22Rv1 (cell line): ENCODE data around the gene PACRG.

Experiments
- H3K27ac ChIP-seq: fragments of 450-650 bp; 2 replicates; pipeline ENCODE4 v1.5.1; 2017
- ZFX ChIP-seq: fragments of 450-650 bp; IDR thresholded peaks from 2 replicates; pipeline ENCODE4 v1.6.1; 2017; ENCODE audit warnings: antibody characterized with exemption, borderline replicate concordance
- TF ChIP-seq, protein P1 (sequence below): fragments of 450-650 bp; IDR thresholded peaks from 2 replicates; pipeline ENCODE4 v1.5.1; 2017; ENCODE audit warnings: mild to moderate bottlenecking

The PACRG gene

DNA sequence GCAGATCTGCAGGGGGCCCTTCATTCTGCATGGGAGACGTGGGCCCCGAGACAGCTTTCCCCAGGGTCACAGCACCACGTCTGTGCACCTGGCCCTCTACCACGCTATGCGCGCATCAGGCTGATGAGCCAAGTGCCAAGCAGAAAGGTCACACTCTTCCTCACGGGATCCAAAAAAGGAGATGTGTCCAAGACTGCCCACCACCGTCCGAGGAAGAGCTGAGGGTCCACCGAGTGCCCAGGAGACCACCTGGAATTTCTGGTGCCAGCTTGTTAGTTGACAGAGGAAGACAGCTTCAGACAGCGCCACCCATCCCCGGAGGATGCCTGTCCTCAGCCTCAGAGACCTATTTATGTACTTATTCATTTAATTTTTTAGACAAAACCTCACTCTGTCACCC, 609.2 kb downstream of the PACRG start:
- H3K27ac ChIP-seq: no peak overlapping the region
- TF ChIP-seq, protein P1, sequence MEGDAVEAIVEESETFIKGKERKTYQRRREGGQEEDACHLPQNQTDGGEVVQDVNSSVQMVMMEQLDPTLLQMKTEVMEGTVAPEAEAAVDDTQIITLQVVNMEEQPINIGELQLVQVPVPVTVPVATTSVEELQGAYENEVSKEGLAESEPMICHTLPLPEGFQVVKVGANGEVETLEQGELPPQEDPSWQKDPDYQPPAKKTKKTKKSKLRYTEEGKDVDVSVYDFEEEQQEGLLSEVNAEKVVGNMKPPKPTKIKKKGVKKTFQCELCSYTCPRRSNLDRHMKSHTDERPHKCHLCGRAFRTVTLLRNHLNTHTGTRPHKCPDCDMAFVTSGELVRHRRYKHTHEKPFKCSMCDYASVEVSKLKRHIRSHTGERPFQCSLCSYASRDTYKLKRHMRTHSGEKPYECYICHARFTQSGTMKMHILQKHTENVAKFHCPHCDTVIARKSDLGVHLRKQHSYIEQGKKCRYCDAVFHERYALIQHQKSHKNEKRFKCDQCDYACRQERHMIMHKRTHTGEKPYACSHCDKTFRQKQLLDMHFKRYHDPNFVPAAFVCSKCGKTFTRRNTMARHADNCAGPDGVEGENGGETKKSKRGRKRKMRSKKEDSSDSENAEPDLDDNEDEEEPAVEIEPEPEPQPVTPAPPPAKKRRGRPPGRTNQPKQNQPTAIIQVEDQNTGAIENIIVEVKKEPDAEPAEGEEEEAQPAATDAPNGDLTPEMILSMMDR: no peak
- TF ChIP-seq ZFX: no peak

DNA sequence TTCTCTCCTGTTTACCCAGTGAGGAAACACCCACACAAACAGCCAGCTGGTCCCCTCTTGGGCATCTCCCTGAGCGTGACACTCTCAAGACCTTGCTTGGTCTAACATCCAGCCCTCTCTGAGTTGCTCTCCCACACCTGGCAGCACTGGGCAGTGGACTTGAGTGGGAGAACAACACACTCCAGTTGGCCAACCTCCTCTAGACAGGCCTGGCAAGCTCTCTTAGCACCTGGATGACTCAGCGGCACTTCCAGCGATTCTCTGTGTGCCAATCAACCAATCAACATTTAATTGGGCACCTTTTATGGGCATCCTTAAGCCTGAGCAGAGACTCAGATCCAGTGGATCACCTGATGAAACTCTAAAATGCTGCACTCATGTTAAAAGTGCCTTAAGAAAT, 610.2 kb downstream of the PACRG start:
- TF ChIP-seq, protein P1: no peak
- no peak for TF ChIP-seq ZFX
- no peak overlapping the region for H3K27ac ChIP-seq

DNA sequence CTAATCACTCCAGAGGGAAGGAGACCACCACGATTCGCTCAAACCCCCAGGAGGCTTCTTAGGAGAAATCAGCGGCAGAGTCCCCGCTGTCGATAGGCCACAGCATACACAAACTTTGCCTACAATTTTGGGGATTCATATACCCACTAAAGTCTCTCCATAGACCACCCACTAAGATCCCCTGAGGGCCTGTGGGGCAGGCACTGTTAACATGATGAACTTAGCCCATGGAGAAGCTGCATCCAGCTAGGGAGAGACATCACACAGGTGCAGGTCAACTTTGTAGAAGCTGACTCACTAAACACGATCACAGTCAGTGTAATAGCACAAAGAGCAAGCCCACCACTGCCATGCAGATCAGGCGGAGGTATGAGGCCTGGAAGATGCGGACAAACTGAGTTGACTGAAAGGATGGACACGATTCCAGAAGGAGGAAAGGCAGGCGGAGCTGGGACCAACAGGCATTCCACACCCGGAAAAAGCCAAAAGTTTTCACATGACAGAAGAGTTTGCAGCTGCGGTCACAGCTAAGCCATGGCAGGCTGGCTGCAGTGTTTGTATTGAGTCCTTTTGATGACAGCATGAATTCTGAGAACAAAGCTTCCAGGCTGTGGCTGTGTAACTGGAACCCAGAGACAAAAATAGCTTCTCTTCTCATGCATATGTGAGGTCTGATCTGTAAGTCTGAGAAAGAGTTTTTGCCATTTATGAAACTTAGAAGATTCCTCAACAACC, 611.1 kb downstream of the PACRG start:
- no peak overlapping the region for H3K27ac ChIP-seq
- no peak for TF ChIP-seq ZFX
- TF ChIP-seq, protein P1: no peak

DNA sequence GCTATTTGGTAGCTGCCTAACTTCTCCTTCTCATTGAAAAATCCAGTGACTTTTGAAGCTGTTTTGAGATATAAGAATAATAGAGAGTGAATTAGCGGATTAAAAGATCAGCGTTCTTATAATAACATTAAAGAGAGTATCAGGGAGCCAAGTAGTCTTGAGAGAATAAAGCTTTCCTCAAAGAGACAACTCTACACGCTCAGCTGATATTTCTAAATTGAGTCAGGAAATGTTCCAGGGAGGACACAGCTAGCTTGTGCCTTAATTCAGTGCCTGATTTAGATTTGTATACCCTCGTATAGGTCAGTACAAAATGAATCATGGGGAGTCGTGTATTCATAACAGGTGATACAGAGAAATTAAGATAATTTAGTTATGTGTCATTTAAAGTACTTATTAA, 611.7 kb downstream of the PACRG start:
- no peak overlapping the region for H3K27ac ChIP-seq
- TF ChIP-seq, protein P1: no peak
- no peak for TF ChIP-seq ZFX

DNA sequence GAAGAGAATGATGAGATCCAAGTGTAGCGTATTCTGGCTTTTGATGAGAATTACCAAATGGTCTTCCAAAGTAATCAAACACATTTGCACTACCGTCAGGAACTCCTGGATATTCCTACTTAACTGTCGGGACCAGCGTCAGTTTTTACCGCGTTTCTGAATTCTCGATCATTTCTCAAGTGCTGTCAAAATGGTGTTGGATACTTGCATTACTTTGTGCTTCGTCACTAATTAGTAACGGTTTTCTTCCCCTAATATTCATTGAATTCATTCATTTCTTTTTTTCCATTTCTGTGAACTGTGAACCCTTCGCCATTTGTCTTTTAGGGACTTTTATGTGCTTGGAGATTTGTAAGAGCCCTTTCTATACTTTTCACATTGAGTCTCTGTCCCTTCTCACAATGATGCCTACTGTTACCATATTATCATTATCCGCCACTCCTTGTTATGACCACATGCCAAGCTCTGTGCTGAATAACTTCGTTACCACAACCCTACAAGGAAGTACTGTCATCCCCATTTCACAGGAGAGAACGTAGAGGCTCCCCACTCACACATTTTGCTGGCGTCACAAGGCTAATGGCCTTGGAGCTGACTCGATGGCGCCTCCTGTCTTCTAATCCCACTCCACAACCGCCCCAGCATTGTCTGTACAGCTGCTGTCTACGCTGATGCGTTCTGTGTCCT, 612.6 kb downstream of the PACRG start:
- no peak overlapping the region for H3K27ac ChIP-seq
- TF ChIP-seq ZFX: no peak
- TF ChIP-seq, protein P1: peak; percentile 19

DNA sequence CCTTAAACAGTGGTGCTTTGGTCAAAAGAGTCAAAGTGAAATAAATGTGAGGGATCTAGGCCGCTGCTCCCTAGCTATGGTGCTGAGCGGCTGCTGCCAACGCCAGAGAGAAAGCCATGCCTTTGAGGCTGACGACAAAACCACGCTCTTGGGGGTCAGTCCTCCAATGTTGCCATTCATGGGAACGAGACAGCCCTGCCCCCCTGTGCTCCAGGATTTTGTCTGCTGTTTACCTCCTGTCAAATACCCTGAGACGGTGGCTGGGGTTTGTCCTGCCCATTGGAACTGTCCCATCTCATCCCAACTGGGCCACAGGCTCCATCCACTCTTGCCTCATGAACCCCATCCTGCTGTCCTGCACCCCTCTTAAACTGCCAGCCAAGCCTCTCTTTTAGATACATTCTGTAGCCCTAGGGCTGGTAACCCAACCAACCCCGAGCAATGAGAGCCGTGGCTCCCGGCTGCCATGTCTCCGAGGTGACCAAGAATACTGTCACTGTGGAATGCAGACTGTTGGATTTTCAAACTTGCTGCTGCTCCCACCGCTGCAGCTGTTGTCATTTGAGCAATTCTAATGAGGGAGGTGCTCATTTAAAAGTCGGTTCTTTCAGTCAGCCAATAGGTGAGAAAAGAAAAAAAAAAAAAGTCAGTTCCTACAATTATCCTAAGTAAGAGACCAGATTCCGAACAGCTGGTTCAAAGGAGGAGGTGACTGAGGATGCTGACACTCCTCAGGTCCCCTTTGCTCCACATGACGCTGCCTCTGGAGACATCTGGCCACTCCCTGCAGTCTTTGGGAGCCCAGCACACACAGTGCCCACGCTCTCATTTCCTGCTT, 613.7 kb downstream of the PACRG start:
- H3K27ac ChIP-seq: no peak overlapping the region
- TF ChIP-seq, protein P1: no peak
- no peak for TF ChIP-seq ZFX
